HL-60 (cell line): ENCODE measurements around the gene MSS51.

Experiments used
- DNase-seq, 2 experiments: peaks; one replicate each; pipeline ENCODE4 v3.0.0-alpha.2; 2010 to 2020; ENCODE audit warnings: low read depth in 1 of 2, low spot score in 1 of 2
- H3K27ac ChIP-seq: fragments of 250-450 bp; sonication (Bioruptor Pico); replicated peaks from 2 replicates; pipeline ENCODE4 v1.5.1; 2020; ENCODE audit warnings: mild to moderate bottlenecking, moderate library complexity
- H3K27me3 ChIP-seq: fragments of 250-450 bp; sonication (Bioruptor Pico); 2 replicates; pipeline ENCODE4 v1.5.1; 2021; ENCODE audit warnings: mild to moderate bottlenecking, moderate library complexity; ENCODE audit not compliant: insufficient read depth, poor library complexity, severe bottlenecking
- H3K4me3 ChIP-seq: replicated peaks from 2 replicates; pipeline ENCODE4 v1.5.1; 2011; ENCODE audit warnings: mild to moderate bottlenecking, control low read depth, low read length; ENCODE audit not compliant: insufficient read depth
- CTCF ChIP-seq: IDR thresholded peaks from one replicate; pipeline ENCODE4 v1.5.1; 2011; ENCODE audit warnings: low read length, control low read depth, inconsistent platforms; ENCODE audit not compliant: insufficient read depth
- GABPA ChIP-seq: IDR thresholded peaks from 2 replicates; pipeline ENCODE4 v1.6.1; 2012; ENCODE audit warnings: low read depth
- POLR2AphosphoS5 ChIP-seq: IDR thresholded peaks from 2 replicates; pipeline ENCODE4 v1.6.1; 2012; ENCODE audit warnings: low read depth
- REST ChIP-seq: IDR thresholded peaks from 2 replicates; pipeline ENCODE4 v1.6.1; 2012; ENCODE audit warnings: low read depth; ENCODE audit not compliant: insufficient replicate concordance
- SPI1 ChIP-seq: IDR thresholded peaks from 2 replicates; pipeline ENCODE4 v1.6.1; 2012; ENCODE audit warnings: low read depth, mild to moderate bottlenecking, borderline replicate concordance

MSS51 gene

GRCh38 chr10:73469579-73469978 lies 36.2 kb upstream of the MSS51 start:
- DNase-seq, result no peak
- TF ChIP-seq SPI1 (no peak), POLR2AphosphoS5 (no peak), REST (no peak), GABPA (no peak), CTCF (no peak)

GRCh38 chr10:73467206-73467605 lies 33.8 kb upstream of the MSS51 start:
- no peak overlapping the region for H3K4me3 ChIP-seq
- H3K27me3 ChIP-seq, result no peaks in the 10 kb centered on the region
- no peak for TF ChIP-seq CTCF
- no peak for TF ChIP-seq REST
- no peak for TF ChIP-seq GABPA
- TF ChIP-seq POLR2AphosphoS5, result no peak
- TF ChIP-seq SPI1, result no peak
- H3K27ac ChIP-seq, result no peak overlapping the region
- DNase-seq, result no peak

More at GRCh38 chr10:73469579-73469978, 36.2 kb upstream of the MSS51 start:
- Histone ChIP-seq H3K4me3 (no peak overlapping the region), H3K27me3 (no peaks in the 10 kb centered on the region), H3K27ac (no peak overlapping the region)

- Histone ChIP-seq H3K4me3 (no peak overlapping the region), H3K27ac (no peak overlapping the region), H3K27me3 (no peaks in the 10 kb centered on the region)
- TF ChIP-seq REST (no peak), SPI1 (no peak), CTCF (no peak), GABPA (no peak), POLR2AphosphoS5 (no peak)
- DNase-seq, result no peak
Measured at GRCh38 chr10:73465978-73466726, 32.8 kb upstream of the MSS51 start.
